ENCODE measurements around the gene SPAST.
"Not testable (repeated sequence)": the region's sequence is repeated elsewhere in the genome, so short reads cannot be mapped to it uniquely, and the experiment has no call there.

Gene SPAST

GRCh38 chr2:32063310-32064020, at the start of gene SPAST:
Gene SPAST, plus strand, starts transcription at chr2:32063556. Its CDS starts 276 bp downstream, at chr2:32063832.
- peak; percentile 80 for DNase-seq (ENCODE audit: low read depth)

- DNase-seq (ENCODE audit: low read depth) = not testable (repeated sequence)
Observed at GRCh38 chr2:32018789-32019482, 44.4 kb upstream of the SPAST start.

GRCh38 chr2:32034198-32034887, 29.0 kb upstream of the SPAST start:
- DNase-seq (ENCODE audit: low read depth) = not testable (repeated sequence)

- peak; percentile 48 for DNase-seq (ENCODE audit: low read depth)
Observed at GRCh38 chr2:32039447-32040219, 23.7 kb upstream of the SPAST start, which contains the start of gene DPY30. Gene DPY30, minus strand, starts transcription at chr2:32039805. Its CDS starts 349 bp downstream, at chr2:32039456.

- no peak for DNase-seq (ENCODE audit: low read depth)
Observed at GRCh38 chr2:32043561-32043960, 19.8 kb upstream of the SPAST start.

GRCh38 chr2:32051836-32052439, 11.4 kb upstream of the SPAST start:
- no peak for DNase-seq (ENCODE audit: low read depth)

GRCh38 chr2:32054583-32054982, 8.8 kb upstream of the SPAST start:
- DNase-seq (ENCODE audit: low read depth) = not testable (repeated sequence)

GRCh38 chr2:32058130-32058529, 5.2 kb upstream of the SPAST start:
- no peak for DNase-seq (ENCODE audit: low read depth)

GRCh38 chr2:32060266-32060665, 3.1 kb upstream of the SPAST start:
- DNase-seq (ENCODE audit: low read depth) = no peak

GRCh38 chr2:32061430-32061829, 1.9 kb upstream of the SPAST start:
- no peak for DNase-seq (ENCODE audit: low read depth)

- no peak for DNase-seq (ENCODE audit: low read depth)
Observed at GRCh38 chr2:32061973-32062861, 1.1 kb upstream of the SPAST start.

- no peak for DNase-seq (ENCODE audit: low read depth)
Observed at GRCh38 chr2:32064021-32064601, 755 bp downstream of the SPAST start.

- no peak for DNase-seq (ENCODE audit: low read depth)
Observed at GRCh38 chr2:32064713-32065112, 1.4 kb downstream of the SPAST start.

GRCh38 chr2:32067549-32067948, 4.2 kb downstream of the SPAST start:
- no peak for DNase-seq (ENCODE audit: low read depth)

GRCh38 chr2:32074134-32074506, 10.8 kb downstream of the SPAST start:
- DNase-seq (ENCODE audit: low read depth) = no peak

GRCh38 chr2:32095671-32096070, 32.3 kb downstream of the SPAST start:
- no peak for DNase-seq (ENCODE audit: low read depth)

- DNase-seq (ENCODE audit: low read depth) = no peak
Observed at GRCh38 chr2:32108111-32108510, 44.8 kb downstream of the SPAST start.

GRCh38 chr2:32118055-32118454, 54.7 kb downstream of the SPAST start:
- no peak for DNase-seq (ENCODE audit: low read depth)

- DNase-seq (ENCODE audit: low read depth) = no peak
Observed at GRCh38 chr2:32119161-32119560, 55.8 kb downstream of the SPAST start.

GRCh38 chr2:32124660-32125059, 61.3 kb downstream of the SPAST start:
- DNase-seq (ENCODE audit: low read depth) = no peak

Measured in GM04503 (cell line).